ENCODE measurements around the gene ARPC1B. TPM values are rescaled to one million over a fixed set of nuclear protein-coding genes. Genes with fewer than 3 reads are reported as not detected.
"Not testable (repeated sequence)": the region's sequence is repeated elsewhere in the genome, so short reads cannot be mapped to it uniquely, and the experiment has no call there.

The ARPC1B gene
- total and polyA plus RNA-seq, 2 donors (not counting 1 experiment from before 2014, with no cell fraction given): 142 to 563 TPM

- no peak for TF ChIP-seq CTCF (IDR thresholded peaks at IDR 0.05)
- no peak for TF ChIP-seq EZH2 (IDR thresholded peaks at IDR 0.05; ENCODE audit: borderline replicate concordance, insufficient read depth, low read depth, low read length, poor library complexity, severe bottlenecking)
- ATAC-seq (ENCODE audit: low read depth): no peak
- H4K20me1 ChIP-seq (ENCODE audit: control insufficient read depth, insufficient read depth, low read length, poor library complexity, severe bottlenecking): peaks cover 83% of the 10 kb centered on the region
Measured at GRCh38 chr7:99385564-99385963, 11.0 kb downstream of the ARPC1B start.

GRCh38 chr7:99386584-99387238 is 12.2 kb downstream of the ARPC1B start:
- ChIA-PET CTCF (interaction anchor here (0.7 to 3.4 kb wide), 7 partner anchors 13 to 213 kb away, joined by 3 to 24 read pairs (median 4); partner anchors contain the start of gene ARPC1B), POLR2A (no interaction called here)
- H3K4me1 ChIP-seq (ENCODE audit: control insufficient read depth in 2 of 2, insufficient read depth in 2 of 2, low read length in 2 of 2): peaks cover 12 to 35% of the 10 kb centered on the region in 2 donors
- peaks cover 22% of the 10 kb centered on the region for H3K4me1 Mint-ChIP-seq
- WGBS (ENCODE audit: insufficient coverage): 94% methylated on average over 9 of the region's 9 CpGs
- no peak for TF ChIP-seq EZH2 (IDR thresholded peaks at IDR 0.05; ENCODE audit: borderline replicate concordance, insufficient read depth, low read depth, low read length, poor library complexity, severe bottlenecking)
- peak; percentile 27 for TF ChIP-seq CTCF (IDR thresholded peaks at IDR 0.05)
- H3K9me3 Mint-ChIP-seq (ENCODE audit: insufficient read depth): no peaks in the 10 kb centered on the region
- H3K4me3 ChIP-seq (ENCODE audit: control extremely low read depth in 1 of 5, extremely low read depth in 1 of 5, insufficient read depth in 1 of 5, low read depth in 2 of 5, low read length in 4 of 5): no peak overlapping the region
- H3K36me3 ChIP-seq (replicated peaks in 1 of 2; ENCODE audit: control extremely low read depth in 1 of 2, control insufficient read depth in 1 of 2, extremely low read depth in 1 of 2, insufficient read depth in 2 of 2, low read length in 1 of 2): peaks cover 0 to 63% of the 10 kb centered on the region in 2 experiments
- DNase-seq: peak; percentile 48
- H3K4me2 ChIP-seq (replicated peaks; ENCODE audit: low read depth, low read length, poor library complexity, severe bottlenecking): no peak overlapping the region
- H3K9ac ChIP-seq (ENCODE audit: low read length): no peak overlapping the region
- H3K4me3 Mint-ChIP-seq: no peak overlapping the region
- H3K27me3 ChIP-seq (replicated peaks in 1 of 4; ENCODE audit: control extremely low read depth in 1 of 4, control insufficient read depth in 3 of 4, insufficient read depth in 4 of 4, low read length in 3 of 4): no peaks in the 10 kb centered on the region
- ATAC-seq (ENCODE audit: low read depth): peak; percentile 70
- H3K27me3 Mint-ChIP-seq: no peaks in the 10 kb centered on the region
- intact Hi-C loops (cut with micrococcal nuclease): loop anchor here (1.0 kb wide), 1 partner anchor 21 kb away; no protein-coding TSS in a partner anchor
- H4K20me1 ChIP-seq (ENCODE audit: control insufficient read depth, insufficient read depth, low read length, poor library complexity, severe bottlenecking): peaks cover 83% of the 10 kb centered on the region
- peak overlapping the region; percentile 53 for H3K27ac Mint-ChIP-seq
- H2AFZ ChIP-seq (ENCODE audit: insufficient read depth, low read depth, low read length, poor library complexity, severe bottlenecking): no peak overlapping the region
- no peaks in the 10 kb centered on the region for H3K9me3 ChIP-seq (ENCODE audit: control extremely low read depth in 1 of 3, control insufficient read depth in 2 of 3, insufficient read depth in 1 of 3, low read length in 2 of 3)
- H3K27ac ChIP-seq (ENCODE audit: low read length in 2 of 2): no peak overlapping the region
- H3K79me2 ChIP-seq (ENCODE audit: control insufficient read depth, insufficient read depth, low read length): peaks cover 83% of the 10 kb centered on the region

More at GRCh38 chr7:99385564-99385963, 11.0 kb downstream of the ARPC1B start:
- Mint-ChIP-seq H3K9me3 (ENCODE audit: insufficient read depth) (no peaks in the 10 kb centered on the region), H3K27ac (no peak overlapping the region), H3K4me1 (peaks cover 32% of the 10 kb centered on the region), H3K4me3 (no peak overlapping the region), H3K27me3 (no peaks in the 10 kb centered on the region)
- Histone ChIP-seq H3K4me2 (replicated peaks; ENCODE audit: low read depth, low read length, poor library complexity, severe bottlenecking) (peak overlapping the region; percentile 22), H3K4me1 (ENCODE audit: control insufficient read depth in 2 of 2, insufficient read depth in 2 of 2, low read length in 2 of 2) (peaks cover 22 to 47% of the 10 kb centered on the region in 2 donors), H3K36me3 (replicated peaks in 1 of 2; ENCODE audit: control extremely low read depth in 1 of 2, control insufficient read depth in 1 of 2, extremely low read depth in 1 of 2, insufficient read depth in 2 of 2, low read length in 1 of 2) (peaks cover 0 to 54% of the 10 kb centered on the region in 2 experiments), H3K9me3 (ENCODE audit: control extremely low read depth in 1 of 3, control insufficient read depth in 2 of 3, insufficient read depth in 1 of 3, low read length in 2 of 3) (no peaks in the 10 kb centered on the region), H3K79me2 (ENCODE audit: control insufficient read depth, insufficient read depth, low read length) (peaks cover 87% of the 10 kb centered on the region), H2AFZ (ENCODE audit: insufficient read depth, low read depth, low read length, poor library complexity, severe bottlenecking) (no peak overlapping the region), H3K27me3 (replicated peaks in 1 of 4; ENCODE audit: control extremely low read depth in 1 of 4, control insufficient read depth in 3 of 4, insufficient read depth in 4 of 4, low read length in 3 of 4) (no peaks in the 10 kb centered on the region), H3K9ac (ENCODE audit: low read length) (no peak overlapping the region), H3K4me3 (ENCODE audit: control extremely low read depth in 1 of 5, extremely low read depth in 1 of 5, insufficient read depth in 1 of 5, low read depth in 2 of 5, low read length in 4 of 5) (no peak overlapping the region), H3K27ac (ENCODE audit: low read length in 2 of 2) (peak overlapping the region; percentile 11 to 73)
- ChIA-PET POLR2A (no interaction called here), CTCF (interaction anchor here (0.6 to 3.4 kb wide), 6 partner anchors 12 to 1241 kb away, joined by 3 to 24 read pairs (median 3); partner anchors contain the start of gene ARPC1B)
- no peak for DNase-seq
- WGBS (ENCODE audit: insufficient coverage): 71% methylated on average over 5 of the region's 8 CpGs
- intact Hi-C loops (cut with micrococcal nuclease): no loop called here

- H3K27me3 Mint-ChIP-seq; H3K9me3 Mint-ChIP-seq (ENCODE audit: insufficient read depth); H3K27ac Mint-ChIP-seq; H3K4me3 Mint-ChIP-seq; ATAC-seq (ENCODE audit: low read depth); DNase-seq; H3K27me3 ChIP-seq (replicated peaks in 1 of 4; ENCODE audit: control extremely low read depth in 1 of 4, control insufficient read depth in 3 of 4, insufficient read depth in 4 of 4, low read length in 3 of 4); POLR2A ChIA-PET; H3K27ac ChIP-seq (ENCODE audit: low read length in 2 of 2); H3K4me2 ChIP-seq (replicated peaks; ENCODE audit: low read depth, low read length, poor library complexity, severe bottlenecking); H2AFZ ChIP-seq (ENCODE audit: insufficient read depth, low read depth, low read length, poor library complexity, severe bottlenecking); H3K9ac ChIP-seq (ENCODE audit: low read length); H3K4me3 ChIP-seq (ENCODE audit: control extremely low read depth in 1 of 5, extremely low read depth in 1 of 5, insufficient read depth in 1 of 5, low read depth in 2 of 5, low read length in 4 of 5); H3K9me3 ChIP-seq (ENCODE audit: control extremely low read depth in 1 of 3, control insufficient read depth in 2 of 3, insufficient read depth in 1 of 3, low read length in 2 of 3): not testable (repeated sequence)
- peaks cover 21% of the 10 kb centered on the region for H3K4me1 Mint-ChIP-seq
- CTCF ChIA-PET: interaction anchor here (0.7 to 3.4 kb wide), 6 partner anchors 13 to 213 kb away, joined by 3 to 24 read pairs (median 4); partner anchors contain the start of gene ARPC1B
- intact Hi-C loops (cut with micrococcal nuclease): loop anchor here (1.0 kb wide), 1 partner anchor 22 kb away; no protein-coding TSS in a partner anchor
- Histone ChIP-seq H4K20me1 (ENCODE audit: control insufficient read depth, insufficient read depth, low read length, poor library complexity, severe bottlenecking) (peaks cover 83% of the 10 kb centered on the region), H3K79me2 (ENCODE audit: control insufficient read depth, insufficient read depth, low read length) (peaks cover 83% of the 10 kb centered on the region), H3K4me1 (ENCODE audit: control insufficient read depth in 2 of 2, insufficient read depth in 2 of 2, low read length in 2 of 2) (peaks cover 9 to 34% of the 10 kb centered on the region in 2 donors), H3K36me3 (replicated peaks in 1 of 2; ENCODE audit: control extremely low read depth in 1 of 2, control insufficient read depth in 1 of 2, extremely low read depth in 1 of 2, insufficient read depth in 2 of 2, low read length in 1 of 2) (peaks cover 0 to 65% of the 10 kb centered on the region in 2 experiments)
- 93% methylated on average over 7 of the region's 14 CpGs for WGBS (ENCODE audit: insufficient coverage)
Measured at GRCh38 chr7:99387239-99387635, 12.7 kb downstream of the ARPC1B start.

Measured in B cell (primary cell).